Loucy (cell line): ENCODE data around the gene EXOSC10.
"Not testable (repeated sequence)": the region's sequence is repeated elsewhere in the genome, so short reads cannot be mapped to it uniquely, and the experiment has no call there.

Source experiments
- EZH2phosphoT487 ChIP-seq: fragments of 200-600 bp; IDR thresholded peaks from 2 replicates; pipeline ENCODE4 v1.6.1; 2018; ENCODE audit warnings: antibody characterized with exemption, mild to moderate bottlenecking, moderate library complexity, borderline replicate concordance
- TF ChIP-seq, protein P1 (sequence below): fragments of 200-600 bp; sonication (generic); conservative IDR thresholded peaks from 2 replicates; pipeline ENCODE4 v1.5.1; 2014; ENCODE audit warnings: mild to moderate bottlenecking, antibody characterized with exemption, low read length

DNA sequence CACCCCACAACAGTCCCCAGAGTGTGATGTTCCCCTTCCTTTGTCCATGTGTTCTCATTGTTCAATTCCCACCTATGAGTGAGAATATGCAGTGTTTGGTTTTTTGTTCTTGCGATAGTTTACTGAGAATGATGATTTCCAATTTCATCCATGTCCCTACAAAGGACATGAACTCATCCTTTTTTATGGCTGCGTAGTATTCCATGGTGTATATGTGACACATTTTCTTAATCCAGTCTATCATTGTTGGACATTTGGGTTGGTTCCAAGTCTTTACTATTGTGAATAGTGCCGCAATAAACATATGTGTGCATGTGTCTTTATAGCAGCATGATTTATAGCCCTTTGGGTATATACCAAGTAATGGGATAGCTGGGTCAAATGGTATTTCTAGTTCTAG lies 15.9 kb downstream of the EXOSC10 start:
- TF ChIP-seq, protein P1, sequence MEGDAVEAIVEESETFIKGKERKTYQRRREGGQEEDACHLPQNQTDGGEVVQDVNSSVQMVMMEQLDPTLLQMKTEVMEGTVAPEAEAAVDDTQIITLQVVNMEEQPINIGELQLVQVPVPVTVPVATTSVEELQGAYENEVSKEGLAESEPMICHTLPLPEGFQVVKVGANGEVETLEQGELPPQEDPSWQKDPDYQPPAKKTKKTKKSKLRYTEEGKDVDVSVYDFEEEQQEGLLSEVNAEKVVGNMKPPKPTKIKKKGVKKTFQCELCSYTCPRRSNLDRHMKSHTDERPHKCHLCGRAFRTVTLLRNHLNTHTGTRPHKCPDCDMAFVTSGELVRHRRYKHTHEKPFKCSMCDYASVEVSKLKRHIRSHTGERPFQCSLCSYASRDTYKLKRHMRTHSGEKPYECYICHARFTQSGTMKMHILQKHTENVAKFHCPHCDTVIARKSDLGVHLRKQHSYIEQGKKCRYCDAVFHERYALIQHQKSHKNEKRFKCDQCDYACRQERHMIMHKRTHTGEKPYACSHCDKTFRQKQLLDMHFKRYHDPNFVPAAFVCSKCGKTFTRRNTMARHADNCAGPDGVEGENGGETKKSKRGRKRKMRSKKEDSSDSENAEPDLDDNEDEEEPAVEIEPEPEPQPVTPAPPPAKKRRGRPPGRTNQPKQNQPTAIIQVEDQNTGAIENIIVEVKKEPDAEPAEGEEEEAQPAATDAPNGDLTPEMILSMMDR: not testable (repeated sequence)
- TF ChIP-seq EZH2phosphoT487: not testable (repeated sequence)
